H1 (cell line): ENCODE results near the gene CGN. TPM values are rescaled to one million over a fixed set of nuclear protein-coding genes. Genes with fewer than 3 reads are reported as not detected.
A peak's percentile ranks its signal among the peaks of the same experiment; 100 is the strongest.

Source experiments
- CTCF ChIA-PET: fragments of 300-600 bp; sonication (Branson Sonifier 250); formaldehyde crosslinking; loops from one replicate; lab custom pipeline; 2021; ENCODE audit not compliant: partially characterized antibody; lab: Charles Lee
- POLR2A ChIA-PET: fragments of 300-600 bp; sonication (Branson Sonifier 250); formaldehyde crosslinking; loops from one replicate; lab custom pipeline; 2021; ENCODE audit warnings: inconsistent platforms; ENCODE audit not compliant: partially characterized antibody; lab: Charles Lee
- DNase-seq, 2 experiments: peaks; one replicate each; pipeline versions ENCODE4 v3.0.0 to v3.0.0-alpha.2; 2010 to 2022; ENCODE audit warnings: low spot score in 2 of 2, low read depth in 1 of 2, mixed read lengths in 1 of 2
- FAIRE-seq: peaks from 2 replicates; lab custom pipeline; 2011; peaks lifted over from hg19 to GRCh38; lab: Jason Lieb, UNC
- H2AFZ ChIP-seq: 2 replicates; pipeline ENCODE4 v1.8.1; 2012; ENCODE audit warnings: low read length, inconsistent platforms
- H2AK5ac ChIP-seq: 2 replicates; pipeline ENCODE4 v1.6.1; 2013; ENCODE audit warnings: low read depth, low read length
- H2BK120ac ChIP-seq: replicated peaks from 2 replicates; pipeline ENCODE3; 2013; ENCODE audit warnings: low read depth, low read length, inconsistent platforms
- H2BK12ac ChIP-seq: 2 replicates; pipeline ENCODE4 v1.6.1; 2013; ENCODE audit warnings: low read depth, low read length
- H2BK15ac ChIP-seq: 2 replicates; pipeline ENCODE4 v1.6.1; 2013; ENCODE audit warnings: low read length
- H2BK20ac ChIP-seq: 2 replicates; pipeline ENCODE4 v1.6.1; 2013; ENCODE audit warnings: low read length
- H2BK5ac ChIP-seq: 2 replicates; pipeline ENCODE4 v1.6.1; 2013; ENCODE audit warnings: low read depth, low read length
- H3K14ac ChIP-seq: 2 replicates; pipeline ENCODE4 v1.6.1; 2013; ENCODE audit warnings: inconsistent platforms; ENCODE audit not compliant: insufficient read length
- H3K18ac ChIP-seq: 2 replicates; pipeline ENCODE4 v1.6.1; 2013; ENCODE audit warnings: low read length; ENCODE audit errors: extremely low read depth
- H3K23ac ChIP-seq: 2 replicates; pipeline ENCODE4 v1.6.1; 2013; ENCODE audit warnings: inconsistent platforms; ENCODE audit not compliant: insufficient read length
- H3K23me2 ChIP-seq: 2 replicates; pipeline ENCODE4 v1.6.1; 2013; ENCODE audit warnings: low read depth, low read length
- H3K27ac ChIP-seq: 2 replicates; pipeline ENCODE4 v1.6.1; 2011; ENCODE audit warnings: low read depth, low read length, inconsistent platforms
- H3K27me3 ChIP-seq, 4 experiments: replicated peaks in 1 of 4; 1 replicate in 1 of 4; 2 replicates in 3 of 4; pipeline versions ENCODE4 v1.6.1 to v1.8.1; 2011 to 2013; ENCODE audit warnings: low read length in 3 of 4, mild to moderate bottlenecking in 3 of 4, inconsistent platforms in 2 of 4, mixed read lengths in 2 of 4, moderate library complexity in 1 of 4; ENCODE audit not compliant: control insufficient read depth in 3 of 4, insufficient read depth in 3 of 4; ENCODE audit errors: extremely low read depth in 1 of 4
- H3K36me3 ChIP-seq, 4 experiments: 2 replicates each; pipeline versions ENCODE4 v1.6.1 to v1.8.1; 2011 to 2013; ENCODE audit warnings: mild to moderate bottlenecking in 4 of 4, low read length in 3 of 4, moderate library complexity in 2 of 4, control low read depth in 1 of 4, inconsistent platforms in 1 of 4; ENCODE audit not compliant: insufficient read depth in 4 of 4, control insufficient read depth in 2 of 4
- H3K4ac ChIP-seq: replicated peaks from 2 replicates; pipeline ENCODE3; 2013; ENCODE audit warnings: low read length, low read depth, mixed read lengths, inconsistent platforms; ENCODE audit not compliant: insufficient read length
- H3K4me1 ChIP-seq, 4 experiments: replicated peaks in 1 of 4; 1 replicate in 1 of 4; 2 replicates in 3 of 4; pipeline versions ENCODE4 v1.6.1 to v1.8.1; 2011 to 2013; ENCODE audit warnings: low read length in 3 of 4, inconsistent platforms in 2 of 4, mixed read lengths in 1 of 4; ENCODE audit not compliant: insufficient read depth in 4 of 4, control insufficient read depth in 3 of 4
- H3K4me2 ChIP-seq, 2 experiments: 2 replicates each; pipeline versions ENCODE4 v1.6.1 to v1.8.1; 2011 to 2013; ENCODE audit warnings: low read depth in 2 of 2, low read length in 2 of 2, control low read depth in 1 of 2, inconsistent platforms in 1 of 2, mild to moderate bottlenecking in 1 of 2; ENCODE audit not compliant: insufficient read depth in 1 of 2
- H3K4me3 ChIP-seq, 4 experiments: fragments of 200-600, 300-600 bp in 1 of 4; sonication (generic), shearing (Covaris generic), sonication (Bioruptor Twin) in 1 of 4; 2 replicates each; pipeline versions ENCODE4 v1.5.1 to v1.8.1; 2011 to 2016; ENCODE audit warnings: low read length in 4 of 4, low read depth in 3 of 4, control low read depth in 2 of 4, inconsistent platforms in 2 of 4, mild to moderate bottlenecking in 2 of 4, mixed read lengths in 1 of 4, moderate library complexity in 1 of 4; ENCODE audit not compliant: insufficient read depth in 2 of 4; ENCODE audit errors: extremely low read depth in 1 of 4
- H3K56ac ChIP-seq: replicated peaks from 2 replicates; pipeline ENCODE3; 2013; ENCODE audit warnings: low read depth, mild to moderate bottlenecking, mixed read lengths, low read length, inconsistent platforms; ENCODE audit not compliant: insufficient read length
- H3K79me1 ChIP-seq: 2 replicates; pipeline ENCODE4 v1.6.1; 2013; ENCODE audit warnings: low read depth, low read length, control low read depth
- H3K79me2 ChIP-seq, 2 experiments: 2 replicates each; pipeline versions ENCODE4 v1.6.1 to v1.8.1; 2012 to 2013; ENCODE audit warnings: low read length in 2 of 2, mild to moderate bottlenecking in 2 of 2, inconsistent platforms in 1 of 2; ENCODE audit not compliant: insufficient read depth in 2 of 2, control insufficient read depth in 1 of 2
- H3K9ac ChIP-seq, 4 experiments: replicated peaks in 1 of 4; 1 replicate in 1 of 4; 2 replicates in 3 of 4; pipeline versions ENCODE4 v1.6.1 to v1.8.1; 2011 to 2013; ENCODE audit warnings: low read depth in 3 of 4, low read length in 3 of 4, control low read depth in 2 of 4, mild to moderate bottlenecking in 2 of 4, moderate library complexity in 2 of 4, inconsistent platforms in 1 of 4; ENCODE audit errors: extremely low read depth in 1 of 4
- H3K9me3 ChIP-seq, 2 experiments: 2 replicates each; pipeline versions ENCODE4 v1.6.1 to v1.8.1; 2012 to 2013; ENCODE audit warnings: mild to moderate bottlenecking in 2 of 2, moderate library complexity in 2 of 2, control low read depth in 1 of 2, inconsistent platforms in 1 of 2, low read depth in 1 of 2, low read length in 1 of 2, mixed read lengths in 1 of 2; ENCODE audit not compliant: insufficient read depth in 2 of 2
- H4K20me1 ChIP-seq, 2 experiments: replicated peaks in 1 of 2; 2 replicates each; pipeline versions ENCODE3 to v1.8.1; 2011 to 2013; ENCODE audit warnings: inconsistent platforms in 2 of 2, low read length in 2 of 2, mild to moderate bottlenecking in 1 of 2; ENCODE audit not compliant: insufficient read depth in 2 of 2, control insufficient read depth in 1 of 2
- H4K5ac ChIP-seq: 2 replicates; pipeline ENCODE4 v1.6.1; 2013; ENCODE audit warnings: low read length, low read depth, mixed read lengths, inconsistent platforms; ENCODE audit not compliant: insufficient read length
- H4K8ac ChIP-seq: 2 replicates; pipeline ENCODE4 v1.8.0; 2013; ENCODE audit warnings: mild to moderate bottlenecking, moderate library complexity, low read length, inconsistent platforms; ENCODE audit not compliant: insufficient read depth; ENCODE audit errors: extremely low read depth
- H4K91ac ChIP-seq: replicated peaks from 2 replicates; pipeline ENCODE3; 2013; ENCODE audit warnings: low read length, mixed read lengths, inconsistent platforms; ENCODE audit not compliant: insufficient read length
- HDAC2 ChIP-seq, 2 experiments: fragments of 300-600 bp in 1 of 2; sonication (generic) in 1 of 2; IDR thresholded peaks; 2 replicates each; pipeline ENCODE4 v1.6.1; 2011 to 2012; ENCODE audit warnings: low read depth in 2 of 2, low read length in 2 of 2, mild to moderate bottlenecking in 2 of 2, moderate library complexity in 2 of 2, borderline replicate concordance in 1 of 2, inconsistent platforms in 1 of 2
- JUN ChIP-seq: IDR thresholded peaks from 2 replicates; pipeline ENCODE4 v1.6.1; 2011; ENCODE audit warnings: low read depth, mild to moderate bottlenecking, improper control_type of control experiment, low read length
- MAFK ChIP-seq: IDR thresholded peaks from 2 replicates; pipeline ENCODE4 v1.6.1; 2012; ENCODE audit warnings: low read depth, mild to moderate bottlenecking, improper control_type of control experiment, low read length
- NANOG ChIP-seq: IDR thresholded peaks from 2 replicates; pipeline ENCODE4 v1.6.1; 2011; ENCODE audit warnings: low read length, low read depth, mild to moderate bottlenecking, inconsistent platforms; ENCODE audit not compliant: insufficient read depth, poor library complexity, severe bottlenecking
- RAD21 ChIP-seq, 2 experiments: IDR thresholded peaks in 1 of 2; conservative IDR thresholded peaks in 1 of 2; 2 replicates each; pipeline ENCODE4 v1.6.1; 2011; ENCODE audit warnings: low read depth in 2 of 2, low read length in 2 of 2, improper control_type of control experiment in 1 of 2, inconsistent platforms in 1 of 2, mild to moderate bottlenecking in 1 of 2, moderate library complexity in 1 of 2
- RBBP5 ChIP-seq: IDR thresholded peaks from 2 replicates; pipeline ENCODE4 v1.7.1; 2012; ENCODE audit warnings: low read depth, mild to moderate bottlenecking, inconsistent platforms, low read length, moderate library complexity, borderline replicate concordance
- RFX5 ChIP-seq: IDR thresholded peaks from 2 replicates; pipeline ENCODE4 v1.6.1; 2011; ENCODE audit warnings: low read depth, low read length, improper control_type of control experiment, borderline replicate concordance
- SAP30 ChIP-seq: fragments of 300-600 bp; sonication (generic); IDR thresholded peaks from 2 replicates; pipeline ENCODE4 v1.7.1; 2012; ENCODE audit warnings: low read length, moderate library complexity, mild to moderate bottlenecking, inconsistent platforms; ENCODE audit not compliant: insufficient read depth, insufficient replicate concordance
- TAF7 ChIP-seq: optimal IDR thresholded peaks from 2 replicates; pipeline ENCODE3; 2011; ENCODE audit warnings: low read depth, mild to moderate bottlenecking, inconsistent platforms, low read length, moderate library complexity, borderline replicate concordance
- WGBS, 2 experiments: shearing (Covaris generic) in 1 of 2; methylation state at CpG; one replicate each; pipeline versions ENCODE4 v1.1.6 to v1.1.7; 2013 to 2015; ENCODE audit warnings: low lambda C conversion rate in 2 of 2, mixed read lengths in 2 of 2, inconsistent platforms in 1 of 2, low coverage in 1 of 2, missing lambda C conversion rate in 1 of 2; ENCODE audit not compliant: insufficient replicate concordance in 2 of 2, insufficient coverage in 1 of 2, insufficient read length in 1 of 2; ENCODE audit errors: extremely low coverage in 1 of 2, missing lambda C conversion rate in 1 of 2; 5-methylcytosine and 5-hydroxymethylcytosine counted together
- polyA plus RNA-seq, 7 experiments: library from polyadenylated mRNA; depleted of rRNA in 3 of 7; stranded (reverse) in 5 of 7; unstranded in 2 of 7; fragments of >200 nt in 5 of 7; fragments of 200-250 nt in 2 of 7; gene quantifications; 1 replicate in 5 of 7; 2 replicates in 1 of 7; 4 replicates in 1 of 7; pipeline versions ENCODE4 v1.2.1 to v1.2.3, GENCODE V29; 2011 to 2013; ENCODE audit warnings: missing spikeins in 2 of 7, mixed read lengths in 2 of 7
- total RNA-seq: library from RNA; stranded (reverse); fragmentation: NEBNext Ultra II Directional; extraction: Animal tissue kit (Norgen Biotek cat#: 25700); gene quantifications from 2 replicates; pipeline ENCODE4 v1.2.1, GENCODE V29; 2021
- TF ChIP-seq, protein P1 (sequence below): IDR thresholded peaks from 2 replicates; pipeline ENCODE4 v1.6.1; 2011; ENCODE audit warnings: low read depth, mild to moderate bottlenecking, low read length; ENCODE audit not compliant: insufficient read depth

Gene CGN
- total and polyA plus RNA-seq, 2 of the 8 experiments (the other 6 are each of a cell fraction or from before 2014, with no cell fraction given) = 15.9 to 52.7 TPM

DNA sequence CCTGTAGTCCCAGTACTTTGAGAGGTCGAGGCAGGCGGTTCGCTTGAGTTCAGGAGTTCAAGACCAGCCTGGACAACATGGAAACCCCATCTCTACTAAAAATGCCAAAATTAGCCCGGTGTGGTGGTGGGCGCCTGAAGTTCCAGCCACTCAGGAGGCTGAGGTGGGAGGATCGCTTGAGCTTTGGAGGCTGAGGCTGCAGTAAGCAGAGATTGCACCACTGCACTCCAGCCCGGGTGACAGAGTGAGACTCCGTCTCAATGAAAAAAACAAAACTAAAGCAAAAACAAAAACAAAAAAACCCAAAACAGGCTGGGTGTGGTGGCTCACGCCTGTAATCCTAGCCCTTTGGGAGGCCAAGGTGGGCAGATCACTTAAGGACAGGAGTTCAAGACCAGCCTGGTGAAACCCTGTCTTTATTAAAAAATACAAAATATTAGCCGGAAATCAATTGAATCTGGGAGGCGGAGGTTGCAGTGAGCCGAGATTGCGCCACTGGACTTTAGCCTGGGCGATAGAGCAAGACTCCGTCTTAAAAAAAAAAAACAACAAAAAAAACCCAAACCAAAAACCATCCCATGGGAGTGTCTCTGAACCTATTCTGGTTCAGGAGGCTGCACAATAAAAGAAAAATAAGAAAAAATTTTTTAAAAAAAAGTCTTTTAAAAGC is 1.7 kb upstream of the CGN start:
- Histone ChIP-seq H3K79me2 (peaks cover 0 to 16% of the 10 kb centered on the region in 2 experiments; a peak in 2 of 4 replicates), H3K36me3 (no peaks in the 10 kb centered on the region), H2BK5ac (no peak overlapping the region), H3K27ac (no peak overlapping the region), H3K23ac (no peak overlapping the region), H3K4me1 (peaks cover 14 to 26% (median 19%) of the 10 kb centered on the region in 4 experiments), H3K4me2 (peak overlapping the region; percentile 82 to 98), H3K9ac (no peak overlapping the region), H2BK20ac (no peak overlapping the region), H3K4ac (no peak overlapping the region), H4K20me1 (peaks cover 0 to 2% of the 10 kb centered on the region in 2 experiments), H3K79me1 (peaks cover 10% of the 10 kb centered on the region), H3K27me3 (0 out of 7 replicates have a peak, but pooled peaks cover 0 to 2% (median 0%) of the 10 kb centered on the region in 4 experiments), H4K91ac (no peak overlapping the region), H3K9me3 (no peaks in the 10 kb centered on the region), H3K56ac (no peak overlapping the region), H2AK5ac (0 out of 2 replicates have a peak overlapping the region, but pooled peaks have one; percentile 53), H3K18ac (no peak overlapping the region), H2BK120ac (no peak overlapping the region), H2BK12ac (no peak overlapping the region), H4K5ac (no peak overlapping the region), H3K23me2 (peaks cover 24% of the 10 kb centered on the region), H2AFZ (no peak overlapping the region), H3K4me3 (peak overlapping the region in 3 of 4 experiments; percentile 78 to 80 (median 78); a peak in 1 of 8 replicates), H3K14ac (no peak overlapping the region), H4K8ac (no peak overlapping the region), H2BK15ac (no peak overlapping the region)
- ChIA-PET POLR2A (interaction anchor here (0.6 to 17.1 kb wide), 5 partner anchors 15 to 467 kb away, joined by 3 to 283 read pairs (median 8); partner anchors contain the start of gene TUFT1), CTCF (no interaction called here)
- 89% methylated on average over 15 of the region's 15 CpGs; no CpG with 5 or more reads in 1 of the 2 experiments for WGBS, 2 experiments
- FAIRE-seq = no peak
- no peak for DNase-seq
- no peak for TF ChIP-seq MAFK
- no peak for TF ChIP-seq RFX5
- TF ChIP-seq RBBP5 = no peak
- TF ChIP-seq, protein P1, sequence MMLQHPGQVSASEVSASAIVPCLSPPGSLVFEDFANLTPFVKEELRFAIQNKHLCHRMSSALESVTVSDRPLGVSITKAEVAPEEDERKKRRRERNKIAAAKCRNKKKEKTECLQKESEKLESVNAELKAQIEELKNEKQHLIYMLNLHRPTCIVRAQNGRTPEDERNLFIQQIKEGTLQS = no peak
- TF ChIP-seq SAP30 = no peak
- TF ChIP-seq RAD21 (IDR thresholded peaks at IDR 0.05 in 1 of 2, conservative IDR thresholded peaks at IDR 0.05 in 1 of 2; ENCODE audit: low read depth in 2 of 2, low read length in 2 of 2) = no peak
- TF ChIP-seq HDAC2 (IDR thresholded peaks at IDR 0.05; ENCODE audit: borderline replicate concordance in 1 of 2, low read depth in 2 of 2, low read length in 2 of 2) = no peak
- TF ChIP-seq TAF7 = no peak
- no peak for TF ChIP-seq NANOG
- no peak for TF ChIP-seq JUN
